Measurements from ENCODE around the gene ZBED2. TPM values are rescaled to one million over a fixed set of nuclear protein-coding genes. Genes with fewer than 3 reads are reported as not detected.

ZBED2 gene
- total and polyA plus RNA-seq, 2 of the 13 experiments (the other 11 are each of a cell fraction or from before 2014, with no cell fraction given), result 0.04 TPM; not detected in 1

GRCh38 chr3:111547631-111548030 is 47.5 kb downstream of the ZBED2 start:
- WGBS (ENCODE audit: low lambda C conversion rate), result 25% methylated on average over 4 of the region's 4 CpGs
- H3K27me3 ChIP-seq (ENCODE audit: control insufficient read depth in 1 of 2, insufficient read depth in 2 of 2, low read length in 2 of 2), result no peaks in the 10 kb centered on the region
- H4K20me1 ChIP-seq (ENCODE audit: insufficient read depth, low read length), result no peaks in the 10 kb centered on the region
- H3K4me1 ChIP-seq (ENCODE audit: insufficient read depth, low read length), result peaks cover 8% of the 10 kb centered on the region; the same call in 1 of the 2 replicates
- ChIA-PET CTCF (ENCODE audit: low intra/inter-chr PET ratio, low total read pairs) (no interaction called here), POLR2A (no interaction called here)
- H3K4me2 ChIP-seq (ENCODE audit: low read depth, low read length), result no peak overlapping the region
- H3K36me3 ChIP-seq (replicated peaks in 1 of 2; ENCODE audit: control insufficient read depth in 1 of 2, insufficient read depth in 2 of 2, low read length in 2 of 2), result no peaks in the 10 kb centered on the region
- H2AFZ ChIP-seq (ENCODE audit: low read length), result no peak overlapping the region
- no TSS peak for BruUV-seq (replicated peaks)
- H3K9ac ChIP-seq (ENCODE audit: insufficient read depth, low read depth, low read length), result no peak overlapping the region
- H3K4me3 ChIP-seq (replicated peaks in 1 of 3; ENCODE audit: insufficient read depth in 1 of 3, low read depth in 2 of 3, low read length in 3 of 3), result no peak overlapping the region
- H3K27ac ChIP-seq (ENCODE audit: extremely low read length, insufficient read depth, low read length), result no peak overlapping the region
- intact Hi-C loops (cut with micrococcal nuclease; ENCODE audit: unreplicated experiment), result no loop called here
- TF ChIP-seq TFDP2 (CRISPR knock-in tag; IDR thresholded peaks at IDR 0.05), result no peak
- no peak for TF ChIP-seq SATB2 (CRISPR knock-in tag; IDR thresholded peaks at IDR 0.05)
- no peak for TF ChIP-seq ERF (CRISPR knock-in tag; IDR thresholded peaks at IDR 0.05)
- TF ChIP-seq ZNF143 (CRISPR knock-in tag; IDR thresholded peaks at IDR 0.05), result no peak
- no peak for TF ChIP-seq NONO (IDR thresholded peaks at IDR 0.05)
- no peak for TF ChIP-seq NONO (CRISPR knock-in tag; conservative IDR thresholded peaks at IDR 0.05)
- no peak for TF ChIP-seq HDAC6 (IDR thresholded peaks at IDR 0.05; ENCODE audit: low read depth, low read length)
- no peak for TF ChIP-seq ZSCAN22 (CRISPR knock-in tag; IDR thresholded peaks at IDR 0.05)
- no peak for TF ChIP-seq MEIS2 (CRISPR knock-in tag; IDR thresholded peaks at IDR 0.05)
- H3K9me3 ChIP-seq (ENCODE audit: low read length), result no peaks in the 10 kb centered on the region
- FAIRE-seq, result no peak
- no peak for DNase-seq (ENCODE audit: low spot score)
- in situ Hi-C loops (cut with HindIII; ENCODE audit: extremely low pct_ligation_motif_present, low pct_unique_long_range_greater_than_20kb), result loop anchor here (25.0 kb wide), 1 partner anchor 510 kb away; no protein-coding TSS in a partner anchor
- no peak for ATAC-seq
- no peaks in the 10 kb centered on the region for H3K79me2 ChIP-seq (ENCODE audit: insufficient read depth, low read length)

- Histone ChIP-seq H3K79me2 (ENCODE audit: insufficient read depth, low read length) (no peaks in the 10 kb centered on the region), H3K27me3 (ENCODE audit: control insufficient read depth in 1 of 2, insufficient read depth in 2 of 2, low read length in 2 of 2) (no peaks in the 10 kb centered on the region), H3K4me2 (ENCODE audit: low read depth, low read length) (no peak overlapping the region), H3K4me1 (ENCODE audit: insufficient read depth, low read length) (peaks cover 8% of the 10 kb centered on the region; the same call in 1 of the 2 replicates), H2AFZ (ENCODE audit: low read length) (no peak overlapping the region), H4K20me1 (ENCODE audit: insufficient read depth, low read length) (no peaks in the 10 kb centered on the region), H3K27ac (ENCODE audit: extremely low read length, insufficient read depth, low read length) (no peak overlapping the region), H3K9me3 (ENCODE audit: low read length) (no peaks in the 10 kb centered on the region), H3K9ac (ENCODE audit: insufficient read depth, low read depth, low read length) (no peak overlapping the region), H3K36me3 (replicated peaks in 1 of 2; ENCODE audit: control insufficient read depth in 1 of 2, insufficient read depth in 2 of 2, low read length in 2 of 2) (no peaks in the 10 kb centered on the region), H3K4me3 (replicated peaks in 1 of 3; ENCODE audit: insufficient read depth in 1 of 3, low read depth in 2 of 3, low read length in 3 of 3) (no peak overlapping the region)
- no TSS peak for BruUV-seq (replicated peaks)
- intact Hi-C loops (cut with micrococcal nuclease; ENCODE audit: unreplicated experiment) (no loop called here), in situ Hi-C loops (cut with HindIII; ENCODE audit: extremely low pct_ligation_motif_present, low pct_unique_long_range_greater_than_20kb) (loop anchor here (25.0 kb wide), 1 partner anchor 508 kb away; no protein-coding TSS in a partner anchor)
- CTCF ChIA-PET (ENCODE audit: low intra/inter-chr PET ratio, low total read pairs), result no interaction called here
- ATAC-seq, result no peak
- POLR2A ChIA-PET, result no interaction called here
- no peak for TF ChIP-seq SRSF1 (optimal IDR thresholded peaks at IDR 0.05; ENCODE audit: low read depth, low read length)
- no peak for TF ChIP-seq HOXA9 (CRISPR knock-in tag; IDR thresholded peaks at IDR 0.05; ENCODE audit: borderline replicate concordance)
- FAIRE-seq, result no peak
- DNase-seq (ENCODE audit: low spot score), result no peak
- 33% methylated on average over 2 of the region's 2 CpGs for WGBS (ENCODE audit: low lambda C conversion rate)
Measured at GRCh38 chr3:111545349-111545748, 49.8 kb downstream of the ZBED2 start.
